Right renal cortex interstitium (tissue), 3 donors: Measurements from ENCODE around the gene LY86. TPM values are rescaled to one million over a fixed set of nuclear protein-coding genes. Genes with fewer than 3 reads are reported as not detected.

Experiments used
- DNase-seq, 3 donors: peaks; one replicate each; pipeline ENCODE4 v3.0.0-alpha.2; 2013; ENCODE audit warnings: low read depth in 3 of 3, low spot score in 2 of 3
- polyA plus RNA-seq, 3 donors: library from polyadenylated mRNA; unstranded; fragments of 120-200 nt; gene quantifications; one replicate each; pipeline ENCODE4 v1.2.1, GENCODE V29; 2013; ENCODE audit not compliant: insufficient read length in 3 of 3

LY86 gene
- polyA plus RNA-seq, 3 donors, result 1.8 to 2.2 (median 2.2) TPM

GRCh38 chr6:6676910-6677441, 88.5 kb downstream of the LY86 start:
- no peak for DNase-seq

- DNase-seq, result no peak
Measured at GRCh38 chr6:6678185-6678671, 89.7 kb downstream of the LY86 start.

GRCh38 chr6:6678811-6679210, 90.3 kb downstream of the LY86 start:
- DNase-seq, result no peak

GRCh38 chr6:6679633-6680032, 91.1 kb downstream of the LY86 start:
- no peak for DNase-seq

- DNase-seq, result no peak
Measured at GRCh38 chr6:6680526-6680925, 92.0 kb downstream of the LY86 start.

GRCh38 chr6:6681075-6681849, 92.7 kb downstream of the LY86 start:
- no peak for DNase-seq

GRCh38 chr6:6682225-6682624, 93.7 kb downstream of the LY86 start:
- no peak for DNase-seq

- DNase-seq, result no peak
Measured at GRCh38 chr6:6683969-6684833, 95.7 kb downstream of the LY86 start.

GRCh38 chr6:6685249-6686040, 96.9 kb downstream of the LY86 start:
- no peak for DNase-seq

- no peak for DNase-seq
Measured at GRCh38 chr6:6686176-6686575, 97.7 kb downstream of the LY86 start.

GRCh38 chr6:6686748-6687601, 98.5 kb downstream of the LY86 start:
- DNase-seq, result no peak

- DNase-seq, result no peak
Measured at GRCh38 chr6:6688283-6688682, 99.8 kb downstream of the LY86 start.

GRCh38 chr6:6688951-6689350, 100.4 kb downstream of the LY86 start:
- no peak for DNase-seq

GRCh38 chr6:6689400-6690143, 101.1 kb downstream of the LY86 start:
- no peak for DNase-seq

- DNase-seq, result no peak
Measured at GRCh38 chr6:6690144-6690483, 101.6 kb downstream of the LY86 start.

- no peak for DNase-seq
Measured at GRCh38 chr6:6694368-6694780, 105.9 kb downstream of the LY86 start.

GRCh38 chr6:6694825-6695624, 106.5 kb downstream of the LY86 start:
- no peak for DNase-seq

- no peak for DNase-seq
Measured at GRCh38 chr6:6695625-6696276, 107.2 kb downstream of the LY86 start.
